Kidney epithelial cell (primary cell): ENCODE measurements around the gene RPLP1. TPM values are rescaled to one million over a fixed set of nuclear protein-coding genes. Genes with fewer than 3 reads are reported as not detected.

ENCODE experiments used
- DNase-seq: peaks from one replicate; pipeline ENCODE4 v3.0.0-alpha.2; 2010; ENCODE audit warnings: low read depth
- H3K27me3 ChIP-seq: 2 replicates; pipeline ENCODE4 v1.6.0; 2011; ENCODE audit warnings: low read length; ENCODE audit not compliant: control insufficient read depth, insufficient read depth
- H3K36me3 ChIP-seq: 2 replicates; pipeline ENCODE4 v1.5.1; 2011; ENCODE audit warnings: low read length; ENCODE audit not compliant: control insufficient read depth, insufficient read depth
- H3K4me3 ChIP-seq: 2 replicates; pipeline ENCODE4 v1.5.1; 2011; ENCODE audit warnings: low read depth, mild to moderate bottlenecking, control low read depth, low read length
- CTCF ChIP-seq: IDR thresholded peaks from 2 replicates; pipeline ENCODE4 v1.5.1; 2011; ENCODE audit warnings: mild to moderate bottlenecking, moderate library complexity, low read length, control low read depth, inconsistent platforms; ENCODE audit not compliant: insufficient read depth, poor library complexity, severe bottlenecking
- total RNA-seq: library from RNA; depleted of rRNA; stranded (reverse); fragments of >200 nt; gene quantifications from 2 replicates; pipeline ENCODE4 v1.2.3, GENCODE V29; 2015

Gene RPLP1
- total RNA-seq, 1 donor from 2014 or later, result 943 TPM

- Histone ChIP-seq H3K36me3 (peaks cover 2% of the 10 kb centered on the region), H3K27me3 (no peaks in the 10 kb centered on the region), H3K4me3 (no peak overlapping the region)
- TF ChIP-seq CTCF, result no peak
- no peak for DNase-seq
Observed at GRCh38 chr15:69454953-69455352, 2.3 kb downstream of the RPLP1 start.

GRCh38 chr15:69456208-69457166 lies 3.9 kb downstream of the RPLP1 start:
- Histone ChIP-seq H3K4me3 (no peak overlapping the region), H3K27me3 (no peaks in the 10 kb centered on the region), H3K36me3 (peaks cover 2% of the 10 kb centered on the region)
- no peak for TF ChIP-seq CTCF
- DNase-seq, result no peak

- Histone ChIP-seq H3K4me3 (no peak overlapping the region), H3K27me3 (no peaks in the 10 kb centered on the region), H3K36me3 (peaks cover 2% of the 10 kb centered on the region)
- no peak for TF ChIP-seq CTCF
- DNase-seq, result no peak
Observed at GRCh38 chr15:69457304-69458280, 5.0 kb downstream of the RPLP1 start.

GRCh38 chr15:69459066-69459465 lies 6.4 kb downstream of the RPLP1 start:
- Histone ChIP-seq H3K36me3 (peaks cover 2% of the 10 kb centered on the region), H3K4me3 (no peak overlapping the region), H3K27me3 (no peaks in the 10 kb centered on the region)
- no peak for DNase-seq
- no peak for TF ChIP-seq CTCF

- no peak for TF ChIP-seq CTCF
Observed at GRCh38 chr15:69460481-69460880, 7.9 kb downstream of the RPLP1 start.

More at GRCh38 chr15:69460481-69460880, 7.9 kb downstream of the RPLP1 start:
- DNase-seq, result no peak
- Histone ChIP-seq H3K27me3 (no peaks in the 10 kb centered on the region), H3K4me3 (no peak overlapping the region), H3K36me3 (no peaks in the 10 kb centered on the region)
